ENCODE results near the gene OGFOD3.

OGFOD3 gene

GRCh38 chr17:82447876-82448275 lies 29.5 kb upstream of the OGFOD3 start:
- in situ Hi-C loops (cut with MboI; ENCODE audit: low sequenced_read_pairs), result loop anchor here (25.0 kb wide), 1 partner anchor 89 kb away; no protein-coding TSS in a partner anchor

DNA sequence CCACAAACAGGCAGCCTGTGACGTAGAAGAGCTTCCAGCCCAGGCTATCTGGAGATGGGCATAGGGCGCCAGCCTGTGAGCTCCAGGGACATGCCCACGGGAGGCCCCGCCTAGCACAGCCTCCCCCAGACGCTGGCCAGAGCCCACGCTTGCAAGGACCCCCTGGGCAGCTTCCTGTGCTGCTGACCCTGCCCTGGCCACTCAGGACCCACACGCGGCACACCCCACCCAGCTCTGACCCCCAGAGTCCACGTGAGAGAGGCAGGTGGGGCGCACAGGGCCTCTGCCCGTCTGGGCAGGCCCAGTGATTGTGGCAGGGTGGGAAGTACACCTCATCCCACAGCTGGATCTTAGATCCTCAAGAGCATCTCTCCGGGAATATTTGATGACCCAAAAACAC lies 28.3 kb upstream of the OGFOD3 start:
- in situ Hi-C loops (cut with MboI; ENCODE audit: low sequenced_read_pairs), result loop anchor here (25.0 kb wide), 1 partner anchor 91 kb away; no protein-coding TSS in a partner anchor

DNA sequence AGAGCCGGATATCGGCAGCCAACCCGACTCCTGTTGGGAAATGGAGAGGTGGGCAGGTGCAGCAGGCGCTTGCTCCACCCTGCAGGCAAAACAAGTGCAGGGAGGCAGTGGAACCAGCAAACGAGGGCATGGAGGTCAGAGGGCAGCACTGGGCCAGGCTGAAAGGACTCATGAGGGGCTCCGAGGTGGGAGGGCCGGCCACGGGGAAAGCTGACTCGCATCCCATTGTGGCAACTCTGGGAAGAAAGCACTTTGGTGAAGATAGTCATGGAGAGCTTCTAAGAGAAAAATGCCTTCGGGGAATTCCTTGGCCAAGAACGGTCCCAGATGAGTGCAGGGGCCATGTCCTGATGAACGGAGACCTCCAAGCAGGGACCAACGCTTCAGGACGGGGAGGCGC lies 27.7 kb upstream of the OGFOD3 start:
- in situ Hi-C loops (cut with MboI; ENCODE audit: low sequenced_read_pairs), result loop anchor here (25.0 kb wide), 1 partner anchor 91 kb away; no protein-coding TSS in a partner anchor

GRCh38 chr17:82445542-82445941 lies 27.2 kb upstream of the OGFOD3 start:
- in situ Hi-C loops (cut with MboI; ENCODE audit: low sequenced_read_pairs), result loop anchor here (25.0 kb wide), 1 partner anchor 92 kb away; no protein-coding TSS in a partner anchor

DNA sequence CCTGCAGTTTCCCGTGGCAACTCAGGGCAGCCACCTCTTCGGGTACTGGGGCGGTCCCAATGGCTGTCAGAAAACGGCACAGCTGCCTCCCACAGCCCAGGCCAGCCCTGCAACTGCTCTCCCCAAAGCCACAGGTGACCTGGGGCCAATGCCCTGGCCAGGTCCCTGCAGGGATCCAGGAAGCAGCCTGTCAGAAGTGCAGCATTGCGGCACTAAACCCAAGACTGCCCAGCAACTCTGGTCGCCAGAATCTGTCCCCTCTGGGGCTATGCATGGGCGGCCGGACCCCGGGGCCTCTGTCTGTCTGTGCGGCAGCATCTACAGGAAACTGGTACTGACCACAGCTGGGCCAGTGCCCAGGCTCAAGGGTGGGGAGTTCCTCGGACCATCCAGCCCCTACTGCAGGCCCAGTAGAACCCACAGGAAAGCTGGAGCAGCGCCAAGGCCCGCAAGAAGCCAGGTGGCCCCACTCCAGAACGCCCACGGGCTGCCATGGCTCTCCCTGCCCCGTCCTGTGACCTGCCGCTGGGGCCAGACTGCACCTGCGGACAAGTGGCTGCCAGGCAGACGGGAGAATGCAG lies 26.6 kb upstream of the OGFOD3 start:
- in situ Hi-C loops (cut with MboI; ENCODE audit: low sequenced_read_pairs), result loop anchor here (25.0 kb wide), 1 partner anchor 92 kb away; no protein-coding TSS in a partner anchor

DNA sequence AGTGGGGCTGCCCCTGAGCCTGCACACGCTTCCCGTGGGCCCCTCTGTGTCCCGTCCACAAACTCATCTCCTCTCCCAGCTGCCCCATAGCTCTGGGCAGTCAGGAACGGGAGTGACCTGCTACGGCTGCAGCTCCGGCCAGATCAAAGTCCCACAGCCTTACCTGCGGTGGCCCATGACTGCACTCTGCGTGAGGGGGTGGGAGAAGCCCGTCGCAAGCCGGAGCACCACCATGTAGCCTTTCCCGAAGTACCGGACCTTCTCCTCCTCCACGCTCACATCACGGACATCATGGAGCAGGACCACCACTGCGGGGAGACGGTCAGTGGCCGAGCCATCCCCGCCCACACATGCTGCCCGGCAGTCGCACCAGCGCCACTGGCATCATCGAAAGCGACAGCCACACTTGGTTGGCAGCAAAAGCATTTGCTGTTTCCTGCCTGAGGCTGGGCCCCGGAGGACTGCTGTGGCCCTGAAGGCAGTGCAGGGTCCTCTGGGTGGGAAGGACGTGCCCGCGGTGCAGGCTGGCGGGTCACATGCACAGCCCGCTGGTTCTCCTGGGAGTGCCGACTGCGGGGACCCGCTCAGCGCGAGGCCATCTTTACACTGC lies 26.0 kb upstream of the OGFOD3 start:
- in situ Hi-C loops (cut with MboI; ENCODE audit: low sequenced_read_pairs), result loop anchor here (25.0 kb wide), 1 partner anchor 93 kb away; no protein-coding TSS in a partner anchor

DNA sequence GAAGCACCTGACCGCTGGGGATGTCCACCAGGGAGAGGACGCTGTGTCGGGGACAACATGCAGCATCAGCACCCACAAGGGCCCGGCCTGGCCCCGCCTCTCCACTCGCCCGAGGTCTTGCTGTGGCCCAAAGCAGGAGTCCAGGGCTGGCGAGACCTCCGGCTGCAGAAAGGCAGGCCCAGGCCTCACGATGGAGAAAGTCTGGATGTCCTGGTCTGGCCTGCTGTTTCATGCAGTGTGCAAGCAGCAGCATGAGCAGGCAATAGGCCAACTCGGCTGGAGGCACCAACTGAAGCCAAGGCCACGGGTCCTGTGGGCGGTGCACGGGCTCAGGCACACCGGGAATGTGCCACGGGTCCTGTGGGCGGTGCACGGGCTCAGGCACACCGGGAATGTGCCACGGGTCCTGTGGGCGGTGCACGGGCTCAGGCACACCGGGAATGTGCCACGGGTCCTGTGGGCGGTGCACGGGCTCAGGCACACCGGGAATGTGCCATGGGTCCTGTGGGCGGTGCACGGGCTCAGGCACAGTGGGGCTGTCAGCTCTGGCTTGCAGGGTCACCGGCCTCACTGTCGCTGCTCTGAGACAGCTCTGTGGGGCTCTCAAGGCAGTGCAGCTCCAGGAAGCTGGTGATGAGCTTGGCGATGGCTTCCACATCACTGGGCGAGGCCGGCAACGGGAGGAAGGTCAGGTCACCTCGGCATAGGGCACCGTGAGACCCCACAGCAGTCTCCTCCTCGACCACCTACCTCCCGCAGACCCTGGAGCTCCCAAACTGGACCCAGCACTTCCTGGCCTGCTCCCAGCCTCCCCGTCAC lies 25.3 kb upstream of the OGFOD3 start:
- in situ Hi-C loops (cut with MboI; ENCODE audit: low sequenced_read_pairs), result loop anchor here (25.0 kb wide), 1 partner anchor 94 kb away; no protein-coding TSS in a partner anchor

DNA sequence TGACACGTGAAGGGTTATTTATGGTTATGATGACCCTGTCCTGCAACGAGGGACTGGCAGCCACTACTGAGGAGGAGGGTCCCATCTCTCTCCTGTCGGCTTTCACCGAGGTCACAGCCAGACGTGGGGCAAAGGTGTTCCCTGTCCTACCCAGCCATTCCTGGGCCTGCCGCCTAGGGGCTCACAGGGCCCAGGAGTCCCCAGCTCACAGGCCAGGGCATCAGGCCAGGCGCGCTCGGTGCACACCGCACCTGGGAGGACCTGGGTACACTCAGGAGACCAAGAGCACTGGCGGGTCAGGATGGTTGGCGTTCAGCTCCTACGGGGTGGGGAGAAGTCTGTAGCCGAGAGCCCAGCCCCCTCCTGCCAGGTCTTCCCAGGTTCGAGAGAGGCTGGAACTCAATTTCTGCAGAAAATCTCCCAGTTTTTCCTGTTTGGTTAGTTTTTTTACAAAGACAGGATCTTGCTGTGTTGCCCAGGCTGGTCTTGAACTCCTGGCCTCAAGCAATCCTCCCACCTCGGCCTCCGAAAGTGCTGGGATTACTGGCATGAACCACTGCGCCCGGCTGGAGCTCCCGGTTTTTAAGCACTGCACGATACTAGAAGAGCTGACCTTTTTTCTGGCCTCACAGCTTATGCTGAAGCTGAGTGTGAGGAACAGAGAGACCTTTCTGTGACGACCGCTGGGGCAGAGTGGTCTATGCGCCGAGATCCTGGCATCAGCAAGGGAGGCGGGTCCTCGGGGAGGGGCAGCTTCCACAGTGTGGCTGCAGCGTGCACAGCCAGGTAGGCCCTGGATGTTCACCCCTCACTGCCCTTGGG lies 24.5 kb upstream of the OGFOD3 start:
- in situ Hi-C loops (cut with MboI; ENCODE audit: low sequenced_read_pairs), result loop anchor here (25.0 kb wide), 1 partner anchor 94 kb away; no protein-coding TSS in a partner anchor

DNA sequence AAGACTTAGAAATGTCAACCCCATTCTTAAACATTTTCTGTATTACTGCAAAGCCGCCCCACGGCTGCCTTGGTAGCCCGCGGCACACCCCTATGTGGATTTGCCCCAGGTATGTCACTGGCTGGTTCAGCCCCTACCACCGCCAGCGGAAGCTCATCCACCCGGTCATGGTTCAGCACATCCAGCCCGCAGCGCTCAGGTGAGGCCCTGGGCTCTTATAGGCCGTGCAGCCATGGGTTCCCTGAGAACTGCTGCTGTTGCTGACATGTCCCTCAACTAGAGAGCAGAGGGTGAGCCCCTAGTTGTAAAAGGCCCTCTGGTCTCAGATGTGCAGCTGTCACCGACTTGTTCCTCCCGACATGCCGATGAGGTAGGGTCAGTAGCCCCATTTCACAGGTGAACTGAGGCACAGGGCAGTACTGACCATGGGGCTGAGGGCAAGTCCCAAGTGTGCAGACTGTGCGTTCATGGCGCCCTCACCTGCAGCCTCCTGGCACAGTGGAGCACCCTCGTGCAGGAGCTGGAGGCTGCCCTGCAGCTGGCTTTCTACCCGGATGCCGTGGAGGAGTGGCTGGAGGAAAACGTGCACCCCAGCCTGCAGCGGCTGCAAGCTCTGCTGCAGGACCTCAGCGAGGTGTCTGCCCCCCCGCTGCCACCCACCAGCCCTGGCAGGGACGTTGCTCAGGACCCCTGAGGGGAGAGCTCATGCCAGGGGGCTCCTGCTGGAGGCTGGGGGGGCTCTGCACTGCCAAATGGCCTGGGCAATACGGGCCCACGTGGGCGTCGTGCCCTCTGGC lies 23.5 kb upstream of the OGFOD3 start:
- in situ Hi-C loops (cut with MboI; ENCODE audit: low sequenced_read_pairs), result loop anchor here (25.0 kb wide), 1 partner anchor 95 kb away; no protein-coding TSS in a partner anchor

- in situ Hi-C loops (cut with MboI; ENCODE audit: low sequenced_read_pairs), result loop anchor here (25.0 kb wide), 1 partner anchor 96 kb away; no protein-coding TSS in a partner anchor
Measured at GRCh38 chr17:82440991-82441627, 22.7 kb upstream of the OGFOD3 start.

DNA sequence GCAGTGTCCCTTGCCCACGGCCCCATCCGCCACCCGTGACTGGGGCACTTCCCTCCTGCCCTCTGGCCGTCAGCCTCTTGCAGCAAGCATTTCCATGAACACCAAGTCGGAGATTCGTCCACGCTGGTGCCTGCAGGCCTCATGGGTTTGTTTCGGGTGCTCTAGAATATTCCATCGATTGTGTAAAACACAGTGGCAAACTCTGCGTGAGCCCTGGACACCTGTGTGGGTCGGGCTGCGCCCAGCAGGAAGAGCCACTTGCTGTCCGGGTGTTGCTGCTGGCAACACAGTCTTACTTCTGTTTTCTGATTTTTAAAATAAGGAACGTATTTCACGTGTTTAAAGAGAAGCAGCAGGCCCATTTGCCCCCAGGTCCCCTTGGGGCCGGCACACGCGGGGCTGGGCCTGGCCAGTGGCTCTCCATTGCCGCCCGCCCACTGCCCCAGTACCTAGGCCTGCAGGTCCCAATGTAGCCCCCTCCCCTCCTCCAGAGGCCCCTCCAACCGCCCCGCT lies 22.1 kb upstream of the OGFOD3 start:
- in situ Hi-C loops (cut with MboI; ENCODE audit: low sequenced_read_pairs), result loop anchor here (25.0 kb wide), 1 partner anchor 97 kb away; no protein-coding TSS in a partner anchor

DNA sequence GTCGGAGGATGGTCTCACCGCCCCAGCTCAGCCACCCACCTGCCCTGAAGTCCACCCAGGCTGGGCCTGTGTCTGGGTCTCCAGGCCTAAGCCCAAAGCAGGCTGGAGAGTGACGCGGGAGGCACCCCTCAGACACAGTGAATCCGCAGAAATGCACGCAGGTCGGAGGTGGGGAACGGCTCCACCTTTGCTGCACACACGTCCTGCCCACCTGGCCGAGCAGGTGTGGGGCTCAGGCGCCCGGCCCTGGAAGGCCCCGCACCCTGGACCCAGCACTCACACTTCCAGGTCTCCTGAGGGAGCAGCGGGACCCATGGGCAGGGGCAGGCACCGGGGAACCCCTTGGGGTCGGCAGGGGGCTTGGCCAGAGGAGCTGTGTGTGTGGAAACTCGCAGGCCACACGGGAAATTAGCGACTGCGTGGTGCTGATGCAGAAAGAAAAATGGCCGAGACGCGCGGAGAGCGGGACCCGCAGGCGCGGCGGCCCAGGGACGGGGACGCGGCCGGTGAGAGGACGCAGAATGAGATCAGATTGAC lies 21.5 kb upstream of the OGFOD3 start:
- in situ Hi-C loops (cut with MboI; ENCODE audit: low sequenced_read_pairs), result loop anchor here (25.0 kb wide), 1 partner anchor 97 kb away; no protein-coding TSS in a partner anchor

GRCh38 chr17:82439194-82439828 lies 20.9 kb upstream of the OGFOD3 start:
- in situ Hi-C loops (cut with MboI; ENCODE audit: low sequenced_read_pairs), result loop anchor here (25.0 kb wide), 1 partner anchor 98 kb away; no protein-coding TSS in a partner anchor

DNA sequence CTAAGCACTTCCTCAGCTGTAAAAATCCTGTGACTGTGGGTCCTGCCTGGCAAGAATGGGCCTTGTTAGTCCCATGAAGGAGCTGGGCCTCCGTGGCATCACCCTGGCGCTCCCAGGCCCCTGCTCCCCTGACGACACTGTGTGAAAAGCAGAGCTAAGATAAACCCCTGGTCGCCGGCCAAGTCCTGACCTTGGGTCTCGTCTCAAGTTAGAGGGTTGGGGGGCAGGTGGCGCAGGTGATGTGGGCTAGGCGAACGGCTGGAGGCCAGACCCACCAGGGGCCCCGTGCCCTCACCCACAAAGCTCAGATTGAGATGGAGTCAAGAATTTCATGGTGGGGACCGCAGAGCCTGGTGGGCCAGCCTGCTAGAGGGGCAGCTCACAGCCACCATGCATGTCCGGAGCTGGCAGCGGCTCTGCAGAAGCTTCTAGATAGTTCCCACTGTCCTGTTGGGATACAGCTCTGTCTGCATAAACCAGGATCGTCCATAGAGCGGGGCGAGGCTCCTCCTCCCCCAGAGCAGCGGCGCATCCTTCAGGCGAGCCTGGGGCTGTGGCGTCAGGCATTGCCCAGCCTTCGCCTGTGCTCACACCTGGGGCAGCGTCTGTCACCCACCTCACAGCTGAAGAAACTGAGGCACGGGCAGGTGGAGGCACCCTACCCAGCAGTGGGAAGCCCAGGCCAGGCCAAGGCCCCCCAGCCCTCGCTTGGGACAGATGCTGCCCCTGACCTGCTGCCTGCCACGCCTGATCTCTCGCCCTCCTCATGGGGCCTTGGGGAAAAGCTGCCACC lies 20.2 kb upstream of the OGFOD3 start:
- in situ Hi-C loops (cut with MboI; ENCODE audit: low sequenced_read_pairs), result loop anchor here (25.0 kb wide), 1 partner anchor 99 kb away; no protein-coding TSS in a partner anchor

GRCh38 chr17:82437325-82437668 lies 18.9 kb upstream of the OGFOD3 start:
- in situ Hi-C loops (cut with MboI; ENCODE audit: low sequenced_read_pairs), result loop anchor here (25.0 kb wide), 1 partner anchor 100 kb away; no protein-coding TSS in a partner anchor

DNA sequence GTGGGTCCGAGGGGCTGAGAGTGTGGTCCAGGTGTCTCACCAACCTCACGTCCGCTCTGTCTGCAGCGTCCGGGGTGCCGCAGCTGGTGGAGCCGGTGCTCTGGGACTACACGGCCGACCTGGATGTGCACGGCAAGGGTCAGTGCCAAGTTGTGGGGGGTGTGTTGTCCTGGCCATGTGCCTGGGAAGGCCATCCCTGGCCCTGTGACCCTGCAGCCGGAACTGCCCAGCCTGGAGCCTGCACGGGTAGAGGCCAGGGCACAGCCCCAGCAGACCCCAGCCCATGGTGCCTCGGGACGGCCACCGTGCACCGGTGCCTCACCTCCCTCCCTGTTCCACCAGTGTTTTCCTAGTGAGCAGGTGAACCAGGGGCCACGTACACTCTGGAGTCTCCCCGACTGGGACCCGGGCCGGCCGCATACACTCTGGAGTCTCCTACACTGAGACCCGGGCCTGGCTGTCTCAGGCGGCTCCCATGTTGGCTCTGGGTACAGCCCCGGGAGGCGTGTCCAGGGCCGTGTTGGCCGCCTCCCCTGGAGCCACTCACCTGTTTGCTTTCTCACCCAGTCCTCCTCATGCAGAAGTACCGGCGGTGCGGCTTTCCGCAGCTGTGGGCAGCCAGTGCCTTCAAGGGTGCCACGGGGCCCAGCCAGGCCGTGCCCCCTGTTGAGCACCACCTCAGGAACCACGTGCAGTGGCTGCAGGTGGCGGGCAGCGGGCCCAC lies 18.4 kb upstream of the OGFOD3 start:
- in situ Hi-C loops (cut with MboI; ENCODE audit: low sequenced_read_pairs), result loop anchor here (25.0 kb wide), 1 partner anchor 101 kb away; no protein-coding TSS in a partner anchor

Data from HL-60/S4 treated with retinoic acid at 250 ng/mL for 4 days and 3 days (cell line).